Right lobe of liver (tissue), 4 donors: ENCODE data around the gene ERC2.

Experiments
- POLR2A ChIP-seq: fragments of 450-650 bp; IDR thresholded peaks from one replicate; pipeline ENCODE4 v1.6.1; 2017; ENCODE audit warnings: antibody characterized with exemption, mild to moderate bottlenecking
- TF ChIP-seq, protein P1 (sequence below), 4 donors: fragments of 200-600 bp in 3 of 4; fragments of 450-650 bp in 1 of 4; IDR thresholded peaks; one replicate each; pipeline versions ENCODE4 v1.5.1 to v1.8.0; 2016 to 2022; ENCODE audit warnings: antibody characterized with exemption in 4 of 4, mild to moderate bottlenecking in 2 of 4
- donor health status: DM: no; HTN: no; CAD: no.
- donor health status: DM: no; HTN: no; CAD: no.
- donor health status: DM: no; HTN: yes; CAD: no.

DNA sequence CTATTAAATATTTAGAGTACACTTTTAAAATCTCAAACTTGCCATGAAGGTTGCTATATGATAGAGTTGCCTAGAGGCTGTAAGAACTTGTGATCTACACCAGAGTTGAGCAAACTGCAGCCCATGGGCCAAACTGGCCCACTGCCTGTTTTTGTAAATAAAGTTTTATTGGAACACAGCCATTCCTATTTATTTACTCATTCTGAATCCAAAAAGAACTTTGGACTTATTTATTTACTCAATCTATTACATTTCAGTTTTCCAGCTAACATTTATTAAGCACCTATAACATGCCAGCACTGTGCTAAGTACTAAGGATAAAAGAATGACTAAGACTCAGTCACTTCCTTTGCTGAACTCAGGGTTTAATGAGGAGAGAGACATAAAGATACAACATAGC is 403.6 kb downstream of the ERC2 start:
- TF ChIP-seq, protein P1, sequence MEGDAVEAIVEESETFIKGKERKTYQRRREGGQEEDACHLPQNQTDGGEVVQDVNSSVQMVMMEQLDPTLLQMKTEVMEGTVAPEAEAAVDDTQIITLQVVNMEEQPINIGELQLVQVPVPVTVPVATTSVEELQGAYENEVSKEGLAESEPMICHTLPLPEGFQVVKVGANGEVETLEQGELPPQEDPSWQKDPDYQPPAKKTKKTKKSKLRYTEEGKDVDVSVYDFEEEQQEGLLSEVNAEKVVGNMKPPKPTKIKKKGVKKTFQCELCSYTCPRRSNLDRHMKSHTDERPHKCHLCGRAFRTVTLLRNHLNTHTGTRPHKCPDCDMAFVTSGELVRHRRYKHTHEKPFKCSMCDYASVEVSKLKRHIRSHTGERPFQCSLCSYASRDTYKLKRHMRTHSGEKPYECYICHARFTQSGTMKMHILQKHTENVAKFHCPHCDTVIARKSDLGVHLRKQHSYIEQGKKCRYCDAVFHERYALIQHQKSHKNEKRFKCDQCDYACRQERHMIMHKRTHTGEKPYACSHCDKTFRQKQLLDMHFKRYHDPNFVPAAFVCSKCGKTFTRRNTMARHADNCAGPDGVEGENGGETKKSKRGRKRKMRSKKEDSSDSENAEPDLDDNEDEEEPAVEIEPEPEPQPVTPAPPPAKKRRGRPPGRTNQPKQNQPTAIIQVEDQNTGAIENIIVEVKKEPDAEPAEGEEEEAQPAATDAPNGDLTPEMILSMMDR (IDR thresholded peaks at IDR 0.05): no peak
- TF ChIP-seq POLR2A: no peak
